ENCODE measurements around the gene ZCCHC2. TPM values are rescaled to one million over a fixed set of nuclear protein-coding genes. Genes with fewer than 3 reads are reported as not detected.

Gene ZCCHC2
- total and polyA plus RNA-seq, 2 of the 13 experiments (the other 11 are each of a cell fraction or from before 2014, with no cell fraction given), result 62.5 to 76.1 TPM

- no peak for TF ChIP-seq ZNF646 (CRISPR knock-in tag; IDR thresholded peaks at IDR 0.05)
- peak; percentile 87 for TF ChIP-seq CTCF (CRISPR knock-in tag; IDR thresholded peaks at IDR 0.05)
- 0 out of 2 replicates have a peak, but pooled peaks have one; percentile 31 for TF ChIP-seq KDM2A (CRISPR knock-in tag; IDR thresholded peaks at IDR 0.05; ENCODE audit: borderline replicate concordance, low read depth)
- 0 out of 2 replicates have a peak, but pooled peaks have one; percentile 41 for TF ChIP-seq ERF (CRISPR knock-in tag; IDR thresholded peaks at IDR 0.05)
- no peak for TF ChIP-seq TRIM22 (IDR thresholded peaks at IDR 0.05)
- TF ChIP-seq ZNF660 (CRISPR knock-in tag; IDR thresholded peaks at IDR 0.05; ENCODE audit: borderline replicate concordance, low read depth), result no peak
- TF ChIP-seq BRF2 (CRISPR knock-in tag; IDR thresholded peaks at IDR 0.05), result 0 out of 2 replicates have a peak, but pooled peaks have one; percentile 47
- TF ChIP-seq CEBPG (CRISPR knock-in tag; IDR thresholded peaks at IDR 0.05), result 0 out of 2 replicates have a peak, but pooled peaks have one; percentile 6
- TF ChIP-seq ARID3A (IDR thresholded peaks at IDR 0.05; ENCODE audit: low read depth, low read length), result 0 out of 2 replicates have a peak, but pooled peaks have one; percentile 59
Measured at GRCh38 chr18:62584241-62585120, 61.7 kb downstream of the ZCCHC2 start (continued).
